CD4-positive, alpha-beta T cell treated with Interleukin-4 for 4 hours (primary cell): ENCODE measurements around the gene EHD3.

Experiments
- DNase-seq: peaks from one replicate; pipeline ENCODE4 v3.0.0-alpha.2; 2020

The EHD3 gene

GRCh38 chr2:31296641-31297287, 62.8 kb downstream of the EHD3 start:
- DNase-seq, result no peak

- DNase-seq, result no peak
Observed at GRCh38 chr2:31297751-31298150, 63.8 kb downstream of the EHD3 start.

- no peak for DNase-seq
Observed at GRCh38 chr2:31299547-31299946, 65.6 kb downstream of the EHD3 start.

- no peak for DNase-seq
Observed at GRCh38 chr2:31300309-31300708, 66.4 kb downstream of the EHD3 start.

- DNase-seq, result no peak
Observed at GRCh38 chr2:31302940-31303563, 69.1 kb downstream of the EHD3 start.

GRCh38 chr2:31304816-31305215, 70.9 kb downstream of the EHD3 start:
- DNase-seq, result no peak

GRCh38 chr2:31312898-31313297, 78.9 kb downstream of the EHD3 start:
- DNase-seq, result no peak

- no peak for DNase-seq
Observed at GRCh38 chr2:31314761-31315160, 80.8 kb downstream of the EHD3 start.

GRCh38 chr2:31317396-31317795, 83.4 kb downstream of the EHD3 start:
- no peak for DNase-seq

- peak; percentile 47 for DNase-seq
Observed at GRCh38 chr2:31318361-31319336, 84.7 kb downstream of the EHD3 start.
